GM19099 (cell line): ENCODE measurements around the gene APC.

ENCODE experiments used
- POLR2A ChIP-seq: IDR thresholded peaks from 3 replicates; pipeline ENCODE4 v1.6.1; 2011; ENCODE audit warnings: low read depth; ENCODE audit not compliant: insufficient read length; ENCODE audit errors: extremely low read depth

Gene APC

DNA sequence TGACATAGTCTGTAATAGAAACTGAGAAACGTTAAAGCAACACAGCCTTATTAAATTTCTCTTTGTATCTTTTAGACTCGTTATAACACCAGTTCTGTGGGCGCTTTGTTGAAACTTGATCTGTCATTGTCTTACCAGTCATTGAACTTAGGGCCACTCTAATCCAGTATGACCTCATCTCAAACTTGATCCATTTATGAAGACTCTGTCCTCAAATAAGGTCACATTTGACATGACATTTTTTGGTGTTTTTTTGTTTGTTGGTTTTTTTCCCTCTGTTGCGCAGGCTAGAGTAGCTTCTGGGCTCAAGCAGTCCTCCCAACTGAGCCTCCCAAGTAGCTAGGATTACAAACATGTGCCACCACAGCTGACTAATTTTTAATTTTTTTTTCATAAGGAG lies 5.9 kb downstream of the APC start:
- TF ChIP-seq POLR2A: no peak

DNA sequence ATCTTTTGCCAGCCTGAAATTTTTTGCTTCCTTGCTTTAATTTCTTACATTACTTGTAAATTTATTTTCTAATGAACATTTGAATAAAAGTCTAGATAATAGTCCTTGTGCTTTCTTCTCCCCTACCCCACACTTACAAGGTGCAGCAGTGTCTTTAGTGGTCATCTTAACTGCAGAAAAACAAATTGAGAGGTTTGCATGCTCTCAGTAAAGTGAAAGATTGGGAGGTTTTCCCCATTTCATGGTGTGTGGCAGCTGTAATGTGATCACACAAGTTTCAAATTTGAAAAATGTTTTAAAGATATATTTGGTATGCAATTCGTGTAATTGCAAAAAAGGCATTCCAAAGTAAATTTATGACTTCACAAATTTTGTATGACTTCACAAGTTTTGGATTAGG lies 14.7 kb downstream of the APC start:
- TF ChIP-seq POLR2A: no peak

DNA sequence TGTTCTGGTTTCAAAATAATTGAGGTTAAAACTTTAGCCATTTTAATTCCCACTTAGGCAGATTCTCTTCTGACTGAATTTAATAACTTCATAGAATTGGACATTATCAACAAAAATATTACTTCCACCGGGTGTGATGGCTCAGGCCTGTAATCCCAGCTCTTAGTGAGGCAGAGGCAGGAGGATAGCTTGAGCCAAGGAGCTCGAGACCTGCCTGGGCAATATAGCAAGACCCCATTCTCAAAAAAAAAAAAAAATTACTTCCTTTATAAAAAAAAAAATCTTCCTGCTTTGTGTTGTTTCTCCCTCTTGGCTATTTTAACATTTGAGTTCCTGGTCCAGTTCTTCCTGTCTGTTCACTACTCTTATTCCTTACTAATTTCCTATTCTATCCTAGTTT lies 18.0 kb downstream of the APC start:
- TF ChIP-seq POLR2A: no peak

DNA sequence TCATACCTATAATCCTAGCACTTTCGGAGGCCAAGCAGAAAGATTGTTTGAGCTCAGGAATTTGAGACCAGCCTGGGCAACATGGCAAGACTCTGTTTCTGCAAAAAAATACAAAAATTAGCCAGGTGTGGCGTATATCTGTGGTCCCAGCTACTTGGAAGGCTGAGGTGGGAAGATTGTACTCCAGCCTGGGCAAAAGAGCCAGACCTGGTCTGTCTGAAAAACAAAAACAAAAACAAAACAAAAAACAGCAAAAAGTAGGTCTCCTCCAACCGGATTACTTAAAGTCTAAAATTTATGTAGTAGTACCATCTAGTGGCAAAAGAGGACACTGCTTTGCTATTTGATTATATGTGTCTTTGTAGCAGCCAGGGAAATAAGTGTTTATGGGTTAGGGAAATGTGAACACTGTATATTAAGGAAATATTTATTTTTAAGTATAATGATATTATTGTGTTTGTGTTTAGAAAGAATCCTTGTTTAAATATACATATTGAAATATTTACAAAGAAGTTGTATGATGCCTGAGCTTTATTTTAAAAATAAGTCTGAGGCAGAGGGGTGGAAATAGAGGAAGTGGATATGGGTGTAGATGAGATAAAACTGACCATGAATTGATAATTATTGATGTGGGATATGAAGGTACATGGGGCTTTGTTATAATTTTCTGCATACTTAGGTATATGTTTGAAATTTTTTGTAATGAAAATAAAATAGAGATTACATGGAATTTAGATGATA lies 20.0 kb downstream of the APC start:
- TF ChIP-seq POLR2A: no peak

DNA sequence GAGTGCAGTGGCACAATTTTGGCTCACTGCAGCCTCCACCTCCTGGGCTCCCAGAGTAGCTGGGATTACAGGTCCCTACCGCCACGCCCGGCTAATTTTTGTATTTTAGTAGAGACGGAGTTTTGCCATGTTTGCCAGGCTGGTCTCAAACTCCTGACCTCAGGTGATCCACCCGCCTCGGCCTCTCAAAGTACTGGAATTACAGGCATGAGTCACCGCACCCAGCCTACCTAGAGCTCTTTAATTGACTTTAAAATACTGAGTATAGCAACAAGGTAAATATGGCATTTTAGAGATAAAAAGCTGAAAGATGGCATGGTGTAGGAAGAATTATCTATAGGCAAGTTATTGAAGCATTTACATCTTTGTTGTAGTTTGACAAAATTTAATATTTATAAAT lies 21.0 kb downstream of the APC start:
- TF ChIP-seq POLR2A: no peak

DNA sequence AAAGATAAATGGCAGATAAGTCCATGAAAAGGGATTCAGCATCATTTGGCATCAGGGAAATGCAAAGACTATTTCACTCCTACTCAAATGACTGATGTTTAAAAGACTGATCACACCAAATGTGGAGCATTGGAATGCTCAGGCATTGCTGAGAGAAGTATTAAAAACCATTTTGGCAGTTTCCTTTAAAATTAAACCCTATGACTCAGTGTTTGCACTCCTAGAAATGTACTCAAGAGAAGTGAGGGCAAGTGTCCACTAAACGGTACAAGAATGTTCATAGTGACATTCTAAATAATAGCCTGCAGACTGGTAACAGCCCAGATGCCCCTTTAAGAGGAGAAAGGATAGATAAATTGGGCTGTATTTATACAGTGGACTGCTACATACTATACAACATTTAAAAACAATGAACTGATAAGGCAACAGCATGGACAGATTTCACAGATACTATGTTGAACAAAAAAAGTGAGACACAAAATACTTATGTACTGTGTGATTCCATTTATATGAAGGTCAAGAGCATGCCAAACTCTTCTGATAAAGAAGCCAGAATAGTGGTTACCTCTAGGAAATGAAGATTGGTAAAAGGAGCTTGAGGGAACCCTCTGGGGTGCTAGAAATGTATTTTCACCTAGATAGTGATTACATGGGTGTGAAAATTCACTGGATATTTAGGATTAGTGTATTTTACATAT lies 24.6 kb downstream of the APC start:
- TF ChIP-seq POLR2A: no peak

DNA sequence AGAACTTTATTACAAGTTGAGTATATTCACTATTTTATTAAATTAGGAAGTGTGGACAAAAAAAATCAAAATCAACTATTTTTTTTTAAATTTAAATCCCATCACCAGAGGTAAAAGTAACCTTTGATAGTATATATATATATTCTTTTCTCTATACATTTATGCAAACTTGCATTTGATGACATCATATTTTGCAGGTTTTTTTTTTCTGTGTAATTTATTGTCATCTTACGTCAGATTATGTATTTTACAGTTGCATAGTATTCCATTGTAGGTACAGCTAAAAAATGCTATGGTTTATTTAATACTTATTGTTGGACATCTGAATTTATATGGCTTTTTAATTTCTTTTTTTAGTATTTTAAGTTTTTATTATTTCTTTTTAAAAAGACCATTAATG lies 25.5 kb downstream of the APC start:
- no peak for TF ChIP-seq POLR2A

DNA sequence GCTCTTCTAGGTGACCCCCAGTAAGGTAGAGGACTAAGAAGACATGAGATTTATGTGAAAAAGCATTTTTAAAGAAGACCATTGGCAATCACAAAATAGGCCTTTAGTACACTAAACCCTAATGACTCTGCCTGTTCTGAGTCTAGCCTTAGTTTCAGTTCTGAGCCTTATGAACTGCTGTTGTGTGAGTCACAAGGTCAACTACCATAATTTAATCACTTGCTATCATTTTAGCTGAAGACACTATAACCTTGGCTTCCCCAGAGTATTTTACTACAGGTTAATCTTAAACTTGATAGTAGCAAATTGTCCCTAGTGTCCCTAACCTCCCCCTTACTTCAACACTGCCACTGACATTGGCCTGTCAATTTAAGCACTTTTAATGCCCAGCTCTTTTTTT lies 34.4 kb downstream of the APC start:
- no peak for TF ChIP-seq POLR2A

DNA sequence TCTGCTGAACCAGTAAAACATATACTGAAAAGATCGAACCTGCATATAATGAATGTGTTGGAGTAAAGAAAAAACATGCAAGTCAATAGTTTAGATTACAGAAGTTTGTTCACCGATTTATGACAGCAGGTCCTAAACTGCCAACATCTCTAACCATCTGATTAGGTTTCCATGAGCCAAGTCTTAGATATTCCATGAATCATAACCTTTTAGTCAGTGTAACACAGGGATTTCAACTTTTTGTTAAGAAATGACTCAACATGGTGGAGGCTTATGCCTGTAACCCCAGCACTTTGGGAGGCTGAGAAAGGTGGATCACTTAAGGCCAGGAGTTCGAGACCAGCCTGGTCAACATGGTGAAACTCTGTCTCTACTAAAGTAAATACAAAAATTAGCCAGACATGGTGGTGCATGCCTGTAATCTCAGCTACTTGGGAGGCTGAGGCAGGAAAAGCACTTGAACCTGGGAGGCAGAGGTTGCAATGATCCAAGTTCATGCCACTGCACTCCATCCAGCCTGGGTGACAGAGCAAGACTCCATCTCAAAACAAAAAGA lies 38.7 kb downstream of the APC start:
- no peak for TF ChIP-seq POLR2A

DNA sequence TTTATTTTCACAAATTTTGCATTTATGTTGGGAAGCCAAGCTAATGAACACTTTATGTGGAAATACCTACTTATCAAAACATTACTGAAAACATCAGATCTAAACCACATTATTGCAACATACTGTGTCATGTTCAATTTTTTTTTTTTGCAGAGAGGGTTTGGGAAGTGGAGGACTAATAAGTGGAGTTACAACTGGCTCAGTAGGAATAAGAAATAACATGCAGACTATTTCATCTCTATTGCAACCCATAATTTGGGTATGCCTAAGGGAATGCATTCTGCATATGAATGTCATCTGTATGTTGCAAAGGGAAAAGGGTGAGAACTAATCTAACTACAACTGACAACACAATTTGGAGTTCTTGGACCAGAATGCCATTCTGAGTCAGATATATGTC lies 41.8 kb downstream of the APC start:
- no peak for TF ChIP-seq POLR2A

DNA sequence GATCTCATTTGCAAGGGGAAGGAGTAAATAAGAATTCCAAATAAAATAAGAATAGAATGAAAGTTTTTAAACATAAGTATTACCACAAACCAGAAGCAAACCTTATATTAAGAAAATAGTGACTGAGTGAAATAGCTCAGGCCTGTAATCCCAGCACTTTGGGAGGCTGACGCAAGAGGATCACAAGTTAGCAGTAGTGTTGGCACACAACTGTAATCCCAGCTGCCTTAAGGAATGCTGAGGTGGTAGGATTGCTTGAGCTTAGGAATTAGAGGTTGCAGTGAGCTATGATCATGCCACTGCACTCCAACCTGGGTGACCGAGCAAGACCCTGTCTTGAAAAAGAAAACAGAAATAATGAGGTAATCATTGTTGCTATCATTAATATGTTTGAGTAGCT lies 47.0 kb downstream of the APC start:
- no peak for TF ChIP-seq POLR2A

DNA sequence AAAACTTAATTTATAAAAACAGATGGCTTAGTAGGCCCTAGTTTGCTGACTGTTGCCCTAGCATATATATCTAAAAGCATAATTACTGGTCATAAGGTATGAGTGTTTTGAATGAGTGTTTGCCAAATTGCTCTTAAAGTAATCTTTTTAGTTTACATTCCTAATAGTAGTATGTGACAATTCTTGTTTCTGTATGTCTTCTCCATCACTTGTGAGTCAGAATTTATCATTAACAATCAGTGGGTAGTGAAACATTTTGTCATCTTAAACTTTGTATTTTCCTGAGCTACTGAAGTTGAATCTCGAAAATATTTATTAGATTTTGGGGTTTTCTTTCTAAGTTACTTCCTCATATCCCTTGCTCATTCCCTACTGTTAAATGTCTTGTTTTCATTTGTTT lies 49.6 kb downstream of the APC start:
- TF ChIP-seq POLR2A: no peak

DNA sequence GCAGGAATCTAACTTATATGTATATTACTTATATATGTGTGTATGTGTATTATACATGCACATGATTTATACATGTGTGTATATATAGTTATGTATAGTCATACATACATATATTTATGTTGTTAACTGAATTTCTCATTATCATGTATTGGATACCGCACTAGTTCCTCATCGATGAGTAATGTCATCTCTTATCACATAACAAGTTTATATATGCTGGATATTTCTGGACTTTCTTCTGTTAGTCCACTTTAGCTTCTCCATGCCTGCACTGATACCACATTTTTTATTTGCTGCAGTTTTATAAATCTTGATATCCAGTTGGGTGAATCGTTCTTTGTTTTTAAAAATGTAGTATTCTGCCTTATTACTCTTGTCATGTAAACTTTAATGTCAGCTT lies 50.2 kb downstream of the APC start:
- no peak for TF ChIP-seq POLR2A

DNA sequence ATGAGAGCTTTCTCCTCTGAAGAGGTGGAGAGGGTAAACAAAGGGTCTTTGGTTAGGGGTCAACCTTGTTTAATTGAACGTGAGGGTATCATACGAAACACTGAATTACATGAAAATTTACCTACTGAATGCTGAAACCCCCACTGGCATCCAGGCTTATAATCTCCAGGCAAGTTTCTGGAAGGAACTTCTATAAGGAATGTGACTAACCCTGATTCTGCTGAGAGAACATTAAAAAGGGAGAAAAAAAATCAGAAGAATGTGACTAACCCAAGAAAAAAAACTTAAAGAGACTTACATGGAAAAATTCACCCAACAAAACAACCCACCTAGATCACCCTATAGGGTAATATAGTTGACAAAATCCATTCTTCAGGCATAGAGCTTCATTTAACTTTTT lies 55.5 kb downstream of the APC start:
- TF ChIP-seq POLR2A: no peak

DNA sequence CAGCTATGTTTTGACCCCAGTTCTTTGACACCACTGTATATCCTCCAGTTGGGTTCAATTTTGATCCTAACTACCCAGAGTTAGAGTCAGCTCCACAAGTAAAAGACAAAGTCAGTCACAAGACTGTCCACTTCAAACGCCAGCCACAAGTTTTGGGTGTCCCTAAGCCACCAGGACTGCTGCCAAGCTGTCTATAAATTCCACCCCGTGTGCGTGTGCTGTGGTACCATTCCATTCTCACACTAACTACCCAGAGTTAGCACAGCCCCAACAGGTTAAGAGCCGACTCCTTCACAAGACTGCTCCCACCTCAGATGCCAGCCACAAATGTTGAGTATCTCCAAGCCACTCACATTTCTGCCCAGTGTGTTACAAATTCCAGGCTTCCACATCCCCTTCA lies 56.7 kb downstream of the APC start:
- no peak for TF ChIP-seq POLR2A

DNA sequence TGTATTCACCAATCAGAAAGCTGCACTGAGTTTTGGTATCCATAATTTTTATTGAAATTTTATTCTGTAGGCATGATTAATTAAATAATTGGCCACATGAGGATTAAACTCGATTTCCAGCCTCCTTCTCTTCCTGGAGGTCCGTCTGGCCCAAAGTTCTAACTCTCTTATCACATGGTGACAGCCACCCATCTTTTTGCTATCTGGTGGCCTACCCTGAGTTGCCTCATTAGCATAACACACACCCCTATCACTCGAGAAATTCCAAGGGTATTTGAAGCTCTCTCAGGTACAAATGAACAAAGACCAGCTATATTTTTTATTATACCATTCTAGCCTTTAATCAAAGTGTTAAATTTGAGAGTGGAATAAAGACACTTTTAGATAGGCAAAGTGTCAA lies 57.7 kb downstream of the APC start:
- TF ChIP-seq POLR2A: no peak
